HepG2 (cell line): ENCODE measurements around the gene KSR1. TPM values are rescaled to one million over a fixed set of nuclear protein-coding genes. Genes with fewer than 3 reads are reported as not detected.

Experiments
- ATAC-seq: fragments of 200-7000 bp; cut with Tn5 transposase; 3 replicates; pipeline ENCODE4 v1.9.1; 2020; ENCODE audit warnings: mild to moderate bottlenecking, moderate library complexity
- BruUV-seq: library from RNA; stranded (reverse); fragments of 400-500 nt; replicated peaks from 2 replicates; lab custom pipeline; 2021; lab: Mats Ljungman, UMichigan
- CTCF ChIA-PET: fragments of 300-600 bp; formaldehyde crosslinking; extraction: SDS; loops from one replicate; lab custom pipeline; 2021; ENCODE audit warnings: low total read pairs, inconsistent platforms, low intra/inter-chr PET ratio; lab: Yijun Ruan, JAX
- POLR2A ChIA-PET: fragments of 350-600 bp; sonication (Branson Sonifier 250); formaldehyde crosslinking; loops from one replicate; lab custom pipeline; 2020; ENCODE audit warnings: antibody characterized with exemption, inconsistent platforms; lab: Yijun Ruan, JAX
- DNase-seq: peaks from one replicate; pipeline ENCODE4 v3.0.0-alpha.2; 2015; ENCODE audit warnings: low spot score
- FAIRE-seq: peaks from 3 replicates; lab custom pipeline; 2011; peaks lifted over from hg19 to GRCh38; lab: Jason Lieb, UNC
- H2AFZ ChIP-seq: one replicate; pipeline ENCODE4 v1.6.1; 2011; ENCODE audit warnings: low read length, inconsistent platforms
- H3K27ac ChIP-seq: fragments of 300-600 bp; 3 replicates; pipeline ENCODE4 v1.8.0; 2011; ENCODE audit warnings: mixed run types, mild to moderate bottlenecking, mixed read lengths, low read length, inconsistent platforms; ENCODE audit not compliant: insufficient read depth; ENCODE audit errors: extremely low read length
- H3K27me3 ChIP-seq, 2 experiments: fragments of 200-600 bp in 1 of 2; 2 replicates in 1 of 2; 3 replicates in 1 of 2; pipeline versions ENCODE4 v1.6.0 to v1.8.0; 2011; ENCODE audit warnings: low read length in 2 of 2, mild to moderate bottlenecking in 2 of 2, moderate library complexity in 2 of 2, inconsistent platforms in 1 of 2; ENCODE audit not compliant: insufficient read depth in 2 of 2, control insufficient read depth in 1 of 2
- H3K36me3 ChIP-seq, 2 experiments: fragments of 200-600 bp in 1 of 2; replicated peaks in 1 of 2; 2 replicates in 1 of 2; 3 replicates in 1 of 2; pipeline versions ENCODE4 v1.5.1 to v1.8.0; 2011; ENCODE audit warnings: low read length in 2 of 2, inconsistent platforms in 1 of 2; ENCODE audit not compliant: insufficient read depth in 2 of 2, control insufficient read depth in 1 of 2
- H3K4me1 ChIP-seq: 2 replicates; pipeline ENCODE4 v1.5.1; 2012; ENCODE audit warnings: low read length, inconsistent platforms; ENCODE audit not compliant: insufficient read depth
- H3K4me2 ChIP-seq: 2 replicates; pipeline ENCODE4 v1.6.0; 2011; ENCODE audit warnings: low read depth, low read length, inconsistent platforms
- H3K4me3 ChIP-seq, 3 experiments: fragments of 200-600 bp in 1 of 3; sonication (generic), shearing (Covaris generic) in 1 of 3; replicated peaks in 1 of 3; 2 replicates each; pipeline ENCODE4 v1.5.1; 2011 to 2016; ENCODE audit warnings: low read length in 3 of 3, inconsistent platforms in 2 of 3, low read depth in 2 of 3, mild to moderate bottlenecking in 2 of 3, control low read depth in 1 of 3, mixed read lengths in 1 of 3; ENCODE audit not compliant: insufficient read depth in 1 of 3
- H3K79me2 ChIP-seq: one replicate; pipeline ENCODE4 v1.6.1; 2011; ENCODE audit warnings: low read length, inconsistent platforms; ENCODE audit not compliant: insufficient read depth
- H3K9ac ChIP-seq: 2 replicates; pipeline ENCODE4 v1.6.0; 2011; ENCODE audit warnings: mild to moderate bottlenecking, low read depth, low read length, inconsistent platforms; ENCODE audit not compliant: insufficient read depth
- H3K9me3 ChIP-seq: 2 replicates; pipeline ENCODE4 v1.5.1; 2012; ENCODE audit warnings: mild to moderate bottlenecking, low read length
- H4K20me1 ChIP-seq: 2 replicates; pipeline ENCODE4 v1.6.0; 2011; ENCODE audit warnings: inconsistent platforms, mild to moderate bottlenecking, low read length, moderate library complexity; ENCODE audit not compliant: insufficient read depth
- DR1 ChIP-seq: sonication (generic); formaldehyde crosslinking; IDR thresholded peaks from 2 replicates; pipeline ENCODE4 v1.8.0; 2021; ENCODE audit warnings: mild to moderate bottlenecking, missing genetic modification reagents, inconsistent platforms
- HDAC1 ChIP-seq: sonication (generic); formaldehyde crosslinking; IDR thresholded peaks from 2 replicates; pipeline ENCODE4 v1.5.1; 2020; ENCODE audit warnings: mild to moderate bottlenecking, missing genetic modification reagents
- HMG20A ChIP-seq: IDR thresholded peaks from 2 replicates; pipeline ENCODE4 v1.6.1; 2016; ENCODE audit warnings: borderline replicate concordance
- LCORL ChIP-seq, 2 experiments: fragments of 450-650 bp in 1 of 2; sonication (generic) in 1 of 2; formaldehyde crosslinking in 1 of 2; IDR thresholded peaks; 2 replicates each; pipeline versions ENCODE4 v1.5.0 to v1.6.1; 2017 to 2020; ENCODE audit warnings: antibody characterized with exemption in 1 of 2, missing genetic modification reagents in 1 of 2
- NPAS2 ChIP-seq: sonication (generic); formaldehyde crosslinking; IDR thresholded peaks from 2 replicates; pipeline ENCODE4 v1.8.0; 2022; ENCODE audit warnings: mild to moderate bottlenecking, missing genetic modification reagents, borderline replicate concordance
- SIN3B ChIP-seq: fragments of 150-350 bp; IDR thresholded peaks from 2 replicates; pipeline ENCODE4 v1.6.1; 2014; ENCODE audit warnings: low read length
- ZBTB21 ChIP-seq: sonication (generic); formaldehyde crosslinking; IDR thresholded peaks from 2 replicates; pipeline ENCODE4 v1.4.0; 2020; ENCODE audit warnings: missing genetic modification reagents
- ZNF431 ChIP-seq: sonication (generic); formaldehyde crosslinking; IDR thresholded peaks from 2 replicates; pipeline ENCODE4 v1.9.0; 2022; ENCODE audit warnings: missing genetic modification reagents, low read depth, mild to moderate bottlenecking, borderline replicate concordance
- ZNF468 ChIP-seq: sonication (generic); formaldehyde crosslinking; IDR thresholded peaks from 2 replicates; pipeline ENCODE4 v1.8.0; 2022; ENCODE audit warnings: mild to moderate bottlenecking, moderate library complexity, missing genetic modification reagents
- ZNF550 ChIP-seq: sonication (generic); formaldehyde crosslinking; IDR thresholded peaks from 2 replicates; pipeline ENCODE4 v1.4.0; 2020; ENCODE audit warnings: mild to moderate bottlenecking, missing genetic modification reagents, borderline replicate concordance
- ZNF670 ChIP-seq: sonication (generic); formaldehyde crosslinking; IDR thresholded peaks from 2 replicates; pipeline ENCODE4 v1.8.0; 2022; ENCODE audit warnings: mild to moderate bottlenecking, missing genetic modification reagents, borderline replicate concordance
- ZNF75D ChIP-seq: sonication (generic); formaldehyde crosslinking; IDR thresholded peaks from 2 replicates; pipeline ENCODE4 v1.8.1; 2023; ENCODE audit warnings: missing genetic modification reagents, mild to moderate bottlenecking, borderline replicate concordance
- WGBS: methylation state at CpG from one replicate; pipeline ENCODE4 v1.1.6; 2017; ENCODE audit warnings: low lambda C conversion rate; 5-methylcytosine and 5-hydroxymethylcytosine counted together
- in situ Hi-C: cut with HindIII; loops from 2 replicates; pipeline ENCODE4 v1.10.0; 2017; ENCODE audit warnings: low pct_unique_long_range_greater_than_20kb; ENCODE audit not compliant: extremely low pct_ligation_motif_present
- intact Hi-C: fragments of 100-400 bp; cut with micrococcal nuclease; formaldehyde crosslinking; loops from one replicate; pipeline ENCODE4 v1.10.0; 2022; ENCODE audit not compliant: unreplicated experiment
- polyA plus RNA-seq, 8 experiments: library from polyadenylated mRNA; depleted of rRNA in 3 of 8; stranded (reverse) in 7 of 8; unstranded in 1 of 8; fragments of >200 nt; fragmentation: Illumina TruSeq in 4 of 8; extraction: Trizol in 4 of 8; gene quantifications; 2 replicates each; pipeline versions ENCODE4 v1.2.1 to v1.2.3, GENCODE V29; 2011 to 2016; ENCODE audit warnings: low read depth in 4 of 8, missing spikeins in 1 of 8, mixed read lengths in 1 of 8; ENCODE audit not compliant: insufficient read depth in 1 of 8
- total RNA-seq, 5 experiments: library from RNA; depleted of rRNA; stranded (reverse); fragments of >200 nt; fragmentation: Illumina TruSeq; extraction: Trizol; gene quantifications; 2 replicates each; pipeline ENCODE4 v1.2.3, GENCODE V29; 2016; ENCODE audit warnings: low read depth in 1 of 5
- TF ChIP-seq, protein P1 (sequence below): sonication (generic); formaldehyde crosslinking; IDR thresholded peaks from 2 replicates; pipeline ENCODE4 v1.9.0; 2021; ENCODE audit warnings: missing genetic modification reagents, borderline replicate concordance
- TF ChIP-seq, protein P2 (sequence below): IDR thresholded peaks from 2 replicates; pipeline ENCODE4 v1.6.1; 2018; ENCODE audit warnings: missing genetic modification reagents
- TF ChIP-seq, protein P3 (sequence below): IDR thresholded peaks from 2 replicates; pipeline ENCODE4 v1.6.1; 2016; ENCODE audit warnings: missing compliant biosample characterization, missing genetic modification reagents, borderline replicate concordance

The KSR1 gene
- total and polyA plus RNA-seq, 2 of the 13 experiments (the other 11 are each of a cell fraction or from before 2014, with no cell fraction given): 10.1 to 16.6 TPM

DNA sequence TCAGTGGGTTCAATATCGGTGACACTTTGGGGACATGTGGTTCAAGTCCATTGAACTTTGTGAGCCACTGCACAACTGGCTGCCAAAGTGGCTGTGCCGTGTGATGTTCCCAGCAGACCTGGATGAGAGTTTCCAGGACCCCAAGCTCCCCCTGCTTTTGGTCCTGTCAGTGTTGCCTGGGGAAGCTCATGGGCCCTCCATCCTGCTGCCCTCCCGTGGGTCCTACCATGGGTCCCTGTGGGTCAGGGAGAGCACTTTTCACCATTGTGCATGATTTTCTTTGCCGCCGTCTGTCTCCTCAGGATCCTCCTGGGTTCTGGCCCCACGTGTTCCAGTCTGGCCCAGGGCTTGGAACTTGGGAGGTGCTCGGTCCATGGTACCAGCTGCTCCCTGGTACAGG is 212.9 kb downstream of the KSR1 start (continued):
- no peak for TF ChIP-seq NPAS2 (CRISPR knock-in tag)
- TF ChIP-seq, protein P1, sequence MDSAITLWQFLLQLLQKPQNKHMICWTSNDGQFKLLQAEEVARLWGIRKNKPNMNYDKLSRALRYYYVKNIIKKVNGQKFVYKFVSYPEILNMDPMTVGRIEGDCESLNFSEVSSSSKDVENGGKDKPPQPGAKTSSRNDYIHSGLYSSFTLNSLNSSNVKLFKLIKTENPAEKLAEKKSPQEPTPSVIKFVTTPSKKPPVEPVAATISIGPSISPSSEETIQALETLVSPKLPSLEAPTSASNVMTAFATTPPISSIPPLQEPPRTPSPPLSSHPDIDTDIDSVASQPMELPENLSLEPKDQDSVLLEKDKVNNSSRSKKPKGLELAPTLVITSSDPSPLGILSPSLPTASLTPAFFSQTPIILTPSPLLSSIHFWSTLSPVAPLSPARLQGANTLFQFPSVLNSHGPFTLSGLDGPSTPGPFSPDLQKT (CRISPR knock-in tag): no peak
- no peak for TF ChIP-seq ZNF431 (CRISPR knock-in tag)
- TF ChIP-seq, protein P2, sequence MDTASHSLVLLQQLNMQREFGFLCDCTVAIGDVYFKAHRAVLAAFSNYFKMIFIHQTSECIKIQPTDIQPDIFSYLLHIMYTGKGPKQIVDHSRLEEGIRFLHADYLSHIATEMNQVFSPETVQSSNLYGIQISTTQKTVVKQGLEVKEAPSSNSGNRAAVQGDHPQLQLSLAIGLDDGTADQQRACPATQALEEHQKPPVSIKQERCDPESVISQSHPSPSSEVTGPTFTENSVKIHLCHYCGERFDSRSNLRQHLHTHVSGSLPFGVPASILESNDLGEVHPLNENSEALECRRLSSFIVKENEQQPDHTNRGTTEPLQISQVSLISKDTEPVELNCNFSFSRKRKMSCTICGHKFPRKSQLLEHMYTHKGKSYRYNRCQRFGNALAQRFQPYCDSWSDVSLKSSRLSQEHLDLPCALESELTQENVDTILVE: no peak
- TF ChIP-seq, protein P3, sequence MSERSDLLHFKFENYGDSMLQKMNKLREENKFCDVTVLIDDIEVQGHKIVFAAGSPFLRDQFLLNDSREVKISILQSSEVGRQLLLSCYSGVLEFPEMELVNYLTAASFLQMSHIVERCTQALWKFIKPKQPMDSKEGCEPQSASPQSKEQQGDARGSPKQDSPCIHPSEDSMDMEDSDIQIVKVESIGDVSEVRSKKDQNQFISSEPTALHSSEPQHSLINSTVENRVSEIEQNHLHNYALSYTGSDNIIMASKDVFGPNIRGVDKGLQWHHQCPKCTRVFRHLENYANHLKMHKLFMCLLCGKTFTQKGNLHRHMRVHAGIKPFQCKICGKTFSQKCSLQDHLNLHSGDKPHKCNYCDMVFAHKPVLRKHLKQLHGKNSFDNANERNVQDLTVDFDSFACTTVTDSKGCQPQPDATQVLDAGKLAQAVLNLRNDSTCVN (CRISPR knock-in tag): no peak
- no peak for TF ChIP-seq HMG20A (CRISPR knock-in tag)

DNA sequence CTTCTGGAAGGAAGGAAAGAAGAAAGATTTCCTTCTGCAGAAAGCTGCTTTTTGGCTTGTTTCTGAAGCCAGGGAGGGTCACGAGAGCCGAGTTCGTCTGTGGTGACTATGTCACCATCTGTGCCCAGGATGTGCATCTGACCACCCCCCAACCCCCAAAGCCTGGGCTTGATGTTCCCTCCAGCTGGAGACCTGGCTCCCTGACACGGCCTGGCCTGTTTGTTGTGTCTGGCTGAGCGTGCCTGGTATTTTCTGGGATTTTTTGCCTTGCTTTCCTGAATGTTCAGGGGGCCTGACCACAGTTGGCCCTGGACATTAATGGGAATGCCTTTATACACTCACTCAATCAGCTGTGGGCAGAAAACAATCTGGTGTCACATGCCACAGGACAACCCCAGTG is 213.6 kb downstream of the KSR1 start:
- Histone ChIP-seq H3K27ac (no peak overlapping the region), H3K4me2 (no peak overlapping the region), H4K20me1 (no peaks in the 10 kb centered on the region), H3K9ac (no peak overlapping the region), H3K4me1 (no peaks in the 10 kb centered on the region), H2AFZ (no peak overlapping the region), H3K36me3 (no peaks in the 10 kb centered on the region), H3K9me3 (no peaks in the 10 kb centered on the region), H3K27me3 (peaks cover 2 to 8% of the 10 kb centered on the region in 2 experiments; a peak in 2 of 5 replicates), H3K4me3 (no peak overlapping the region), H3K79me2 (no peaks in the 10 kb centered on the region)
- ChIA-PET POLR2A (no interaction called here), CTCF (no interaction called here)
- in situ Hi-C loops: no loop called here
- no peak for DNase-seq
- no peak for ATAC-seq
- no TSS peak for BruUV-seq
- WGBS: 3% methylated on average over 5 of the region's 5 CpGs
- FAIRE-seq: no peak
- intact Hi-C loops: no loop called here
- TF ChIP-seq ZNF468 (CRISPR knock-in tag) (no peak), ZBTB21 (CRISPR knock-in tag) (no peak), ZNF550 (CRISPR knock-in tag) (no peak), DR1 (CRISPR knock-in tag) (no peak), ZNF75D (CRISPR knock-in tag) (no peak), LCORL (IDR thresholded peaks at IDR 0.05) (no peak), LCORL (CRISPR knock-in tag; IDR thresholded peaks at IDR 0.05) (no peak), HDAC1 (no peak), ZNF670 (CRISPR knock-in tag) (no peak), SIN3B (no peak)
